GM19397 (cell line): ENCODE results near the gene MSX1.

ENCODE experiments used
- ATAC-seq: cut with Tn5 transposase; IDR thresholded peaks from one replicate; pipeline ENCODE4 v1.9.1; 2021; ENCODE audit warnings: mild to moderate bottlenecking, moderate library complexity; ENCODE audit not compliant: unreplicated experiment

The MSX1 gene

GRCh38 chr4:4868758-4869723 lies 9.6 kb downstream of the MSX1 start:
- ATAC-seq = no peak

GRCh38 chr4:4869731-4870571 lies 10.5 kb downstream of the MSX1 start:
- no peak for ATAC-seq

- ATAC-seq = no peak
Observed at GRCh38 chr4:4870576-4871241, 11.2 kb downstream of the MSX1 start.

GRCh38 chr4:4871242-4871572 lies 11.7 kb downstream of the MSX1 start:
- no peak for ATAC-seq

GRCh38 chr4:4871573-4872313 lies 12.3 kb downstream of the MSX1 start:
- no peak for ATAC-seq

GRCh38 chr4:4872314-4872903 lies 12.9 kb downstream of the MSX1 start:
- ATAC-seq = no peak

GRCh38 chr4:4873203-4873602 lies 13.7 kb downstream of the MSX1 start:
- no peak for ATAC-seq

- ATAC-seq = no peak
Observed at GRCh38 chr4:4874254-4874653, 14.8 kb downstream of the MSX1 start.

- no peak for ATAC-seq
Observed at GRCh38 chr4:4875147-4875546, 15.7 kb downstream of the MSX1 start.

- ATAC-seq = no peak
Observed at GRCh38 chr4:4875611-4876010, 16.1 kb downstream of the MSX1 start.

- ATAC-seq = no peak
Observed at GRCh38 chr4:4876945-4877661, 17.6 kb downstream of the MSX1 start.

GRCh38 chr4:4880492-4880891 lies 21.0 kb downstream of the MSX1 start:
- ATAC-seq = no peak

- ATAC-seq = no peak
Observed at GRCh38 chr4:4881432-4881831, 22.0 kb downstream of the MSX1 start.

- ATAC-seq = no peak
Observed at GRCh38 chr4:4884611-4885010, 25.1 kb downstream of the MSX1 start.

GRCh38 chr4:4887426-4887825 lies 28.0 kb downstream of the MSX1 start:
- ATAC-seq = no peak

- ATAC-seq = no peak
Observed at GRCh38 chr4:4888695-4889094, 29.2 kb downstream of the MSX1 start.

- ATAC-seq = no peak
Observed at GRCh38 chr4:4889781-4890180, 30.3 kb downstream of the MSX1 start.

GRCh38 chr4:4890574-4891255 lies 31.2 kb downstream of the MSX1 start:
- no peak for ATAC-seq

GRCh38 chr4:4893721-4894120 lies 34.3 kb downstream of the MSX1 start:
- ATAC-seq = no peak
